ENCODE data around the gene NPHP4. TPM values are rescaled to one million over a fixed set of nuclear protein-coding genes. Genes with fewer than 3 reads are reported as not detected.

NPHP4 gene
- total RNA-seq, 2 experiments from 2014 or later: 18.1 to 19.1 TPM

DNA sequence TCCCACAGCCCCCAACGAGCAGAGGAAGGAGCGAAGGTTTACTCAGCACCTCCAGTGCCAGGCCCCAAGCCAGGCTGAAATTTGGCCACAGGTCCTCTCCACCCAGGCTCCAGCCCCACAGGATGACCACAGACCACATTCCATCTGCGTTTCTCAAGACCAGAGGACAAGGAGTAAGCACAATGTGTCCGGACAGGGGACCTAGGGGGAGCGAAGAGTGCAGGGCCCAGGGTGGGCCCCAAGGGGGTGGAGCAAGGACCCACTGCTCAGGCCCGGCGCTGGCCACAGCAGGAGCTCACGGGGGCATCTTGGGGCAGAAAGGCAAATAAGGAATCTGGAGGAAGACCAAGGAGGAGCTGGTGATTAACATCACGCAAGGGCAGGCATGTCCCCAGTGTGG, 100.5 kb downstream of the NPHP4 start:
- no peak for DNase-seq
- CTCF ChIA-PET: no interaction called here
- Mint-ChIP-seq H3K36me3 (ENCODE audit: low read depth) (peaks cover 6% of the 10 kb centered on the region), H3K4me1 (no peaks in the 10 kb centered on the region), H3K4me3 (no peak overlapping the region), H3K27me3 (no peaks in the 10 kb centered on the region), H3K27ac (no peak overlapping the region), H3K9me3 (no peaks in the 10 kb centered on the region)
- POLR2A ChIA-PET: no interaction called here

DNA sequence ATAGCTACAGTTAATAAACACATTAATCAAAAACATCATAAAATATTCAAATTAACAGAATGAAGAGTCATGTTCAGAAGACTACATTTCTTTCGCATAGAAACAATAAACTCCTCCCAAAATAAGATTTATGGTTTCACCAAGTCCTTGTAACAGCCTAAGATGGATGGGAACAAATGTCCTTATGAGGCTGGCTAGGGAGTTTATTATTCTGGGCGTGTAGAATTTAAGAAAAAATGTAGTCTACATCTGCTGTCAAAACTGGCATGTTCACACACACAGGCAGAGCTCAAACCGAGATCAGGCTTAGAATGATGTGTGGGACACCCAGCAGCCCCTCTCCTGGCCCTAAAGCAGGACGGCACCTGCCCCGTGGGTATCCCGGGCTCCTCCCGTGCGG, 101.1 kb downstream of the NPHP4 start:
- DNase-seq: no peak
- H3K36me3 Mint-ChIP-seq (ENCODE audit: low read depth): peaks cover 6% of the 10 kb centered on the region
- H3K9me3 Mint-ChIP-seq: no peaks in the 10 kb centered on the region
- no peaks in the 10 kb centered on the region for H3K4me1 Mint-ChIP-seq
- CTCF ChIA-PET: no interaction called here
- H3K27ac Mint-ChIP-seq: no peak overlapping the region
- no peak overlapping the region for H3K4me3 Mint-ChIP-seq
- no peaks in the 10 kb centered on the region for H3K27me3 Mint-ChIP-seq
- POLR2A ChIA-PET: no interaction called here

GRCh38 chr1:5890346-5891106, 101.7 kb downstream of the NPHP4 start:
- no peak overlapping the region for H3K27ac Mint-ChIP-seq
- DNase-seq: no peak
- H3K4me3 Mint-ChIP-seq: no peak overlapping the region
- CTCF ChIA-PET: no interaction called here
- no peaks in the 10 kb centered on the region for H3K9me3 Mint-ChIP-seq
- H3K4me1 Mint-ChIP-seq: no peaks in the 10 kb centered on the region
- no peaks in the 10 kb centered on the region for H3K27me3 Mint-ChIP-seq
- peaks cover 6% of the 10 kb centered on the region for H3K36me3 Mint-ChIP-seq (ENCODE audit: low read depth)
- POLR2A ChIA-PET: no interaction called here

DNA sequence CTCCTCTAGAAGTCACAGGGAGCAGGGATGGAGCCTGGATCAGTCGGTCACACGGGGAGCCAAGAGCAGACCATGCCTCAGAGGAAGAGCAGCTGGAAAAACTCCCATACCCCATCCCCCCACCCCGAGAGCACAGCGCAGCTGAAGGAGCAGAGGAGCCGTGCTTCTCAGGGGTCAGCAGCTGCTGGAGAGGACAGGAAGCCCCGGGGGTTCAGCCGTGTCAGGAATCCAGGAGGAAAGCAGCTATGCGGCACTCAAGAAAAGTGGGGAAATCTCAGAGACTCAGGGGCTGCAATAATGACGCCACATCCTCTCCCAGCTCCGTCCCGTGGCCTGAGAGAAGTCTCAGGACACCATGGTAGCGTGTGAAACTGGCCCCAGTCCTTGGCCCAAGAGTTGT, 102.3 kb downstream of the NPHP4 start:
- Mint-ChIP-seq H3K4me3 (no peak overlapping the region), H3K27me3 (no peaks in the 10 kb centered on the region), H3K36me3 (ENCODE audit: low read depth) (peaks cover 5% of the 10 kb centered on the region), H3K4me1 (no peaks in the 10 kb centered on the region), H3K9me3 (no peaks in the 10 kb centered on the region), H3K27ac (no peak overlapping the region)
- CTCF ChIA-PET: no interaction called here
- POLR2A ChIA-PET: no interaction called here
- DNase-seq: no peak

- Mint-ChIP-seq H3K4me3 (no peak overlapping the region), H3K4me1 (no peaks in the 10 kb centered on the region), H3K27me3 (no peaks in the 10 kb centered on the region), H3K36me3 (ENCODE audit: low read depth) (peaks cover under 1% of the 10 kb centered on the region), H3K27ac (no peak overlapping the region), H3K9me3 (no peaks in the 10 kb centered on the region)
- CTCF ChIA-PET: no interaction called here
- DNase-seq: no peak
- POLR2A ChIA-PET: no interaction called here
Measured at GRCh38 chr1:5889462-5889861, 102.8 kb downstream of the NPHP4 start.

DNA sequence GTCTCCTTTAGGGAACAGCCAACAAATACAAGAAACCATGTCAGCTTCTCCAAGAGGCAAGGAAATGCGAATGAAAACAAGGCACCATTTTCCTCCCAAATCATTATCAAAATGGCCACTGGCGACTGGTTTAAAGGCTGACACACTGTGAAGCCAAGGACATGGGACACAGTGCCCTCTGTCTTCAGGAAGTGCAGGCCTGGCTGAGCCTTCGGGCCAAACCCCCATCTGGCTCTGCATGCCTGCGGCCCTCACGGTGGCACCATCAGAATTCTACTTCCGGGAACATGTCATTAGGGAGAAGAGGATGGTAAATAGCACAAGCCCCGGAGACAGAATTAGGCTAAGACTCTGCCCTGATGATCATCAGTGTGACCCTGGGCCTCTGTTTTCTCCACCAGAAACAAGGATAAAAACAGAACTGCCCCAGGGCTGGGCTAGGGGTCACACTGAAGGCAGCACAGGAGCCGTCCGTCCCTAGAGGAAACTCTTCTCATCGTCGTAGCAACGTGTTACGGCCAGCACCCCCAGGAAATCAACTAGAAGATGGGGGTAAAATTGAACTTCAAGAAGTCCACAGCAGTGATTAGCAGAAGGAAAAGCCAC, 103.5 kb downstream of the NPHP4 start:
- CTCF ChIA-PET: no interaction called here

DNA sequence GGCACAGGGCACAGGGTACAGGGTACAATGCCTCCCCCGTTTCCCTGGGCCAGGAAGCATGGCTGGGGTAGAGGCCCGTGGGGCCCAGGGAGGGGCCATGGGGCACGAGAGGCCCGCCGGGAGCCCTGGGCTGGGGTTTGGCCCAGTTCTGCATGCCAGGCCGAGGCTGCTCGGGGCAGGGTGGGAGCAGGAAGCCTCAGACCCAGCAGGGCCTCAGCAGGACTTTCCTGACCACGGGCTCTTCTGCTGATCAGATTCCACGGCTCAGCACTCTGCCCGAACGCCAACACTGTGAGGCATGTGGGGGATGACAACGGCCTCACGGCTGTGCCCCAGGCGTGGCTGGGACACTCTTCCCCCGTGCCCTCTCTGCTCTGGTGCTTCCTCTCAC, 104.3 kb downstream of the NPHP4 start:
- no peak for DNase-seq
- POLR2A ChIA-PET: no interaction called here
- H3K27ac Mint-ChIP-seq: no peak overlapping the region
- H3K4me1 Mint-ChIP-seq: no peaks in the 10 kb centered on the region
- CTCF ChIA-PET: no interaction called here
- no peaks in the 10 kb centered on the region for H3K36me3 Mint-ChIP-seq (ENCODE audit: low read depth)
- no peak overlapping the region for H3K4me3 Mint-ChIP-seq
- H3K27me3 Mint-ChIP-seq: no peaks in the 10 kb centered on the region
- H3K9me3 Mint-ChIP-seq: no peaks in the 10 kb centered on the region

More for the DNA sequence above, 103.5 kb downstream of the NPHP4 start:
- no peak overlapping the region for H3K27ac Mint-ChIP-seq
- H3K27me3 Mint-ChIP-seq: no peaks in the 10 kb centered on the region
- no peak for DNase-seq
- H3K9me3 Mint-ChIP-seq: no peaks in the 10 kb centered on the region
- H3K4me3 Mint-ChIP-seq: no peak overlapping the region
- POLR2A ChIA-PET: no interaction called here
- no peaks in the 10 kb centered on the region for H3K4me1 Mint-ChIP-seq
- no peaks in the 10 kb centered on the region for H3K36me3 Mint-ChIP-seq (ENCODE audit: low read depth)

- H3K27me3 Mint-ChIP-seq: no peaks in the 10 kb centered on the region
- CTCF ChIA-PET: no interaction called here
- peaks cover 5% of the 10 kb centered on the region for H3K36me3 Mint-ChIP-seq (ENCODE audit: low read depth)
- H3K4me1 Mint-ChIP-seq: no peaks in the 10 kb centered on the region
- POLR2A ChIA-PET: no interaction called here
- H3K27ac Mint-ChIP-seq: no peak overlapping the region
- no peak for DNase-seq
- no peak overlapping the region for H3K4me3 Mint-ChIP-seq
- H3K9me3 Mint-ChIP-seq: no peaks in the 10 kb centered on the region
Measured at GRCh38 chr1:5887349-5887970, 104.8 kb downstream of the NPHP4 start.

GRCh38 chr1:5886541-5887348, 105.5 kb downstream of the NPHP4 start:
- peaks cover 8% of the 10 kb centered on the region for H3K36me3 Mint-ChIP-seq (ENCODE audit: low read depth)
- H3K4me1 Mint-ChIP-seq: no peaks in the 10 kb centered on the region
- ChIA-PET POLR2A (no interaction called here), CTCF (no interaction called here)
- H3K27ac Mint-ChIP-seq: no peak overlapping the region
- no peaks in the 10 kb centered on the region for H3K27me3 Mint-ChIP-seq
- H3K4me3 Mint-ChIP-seq: no peak overlapping the region
- DNase-seq: no peak
- H3K9me3 Mint-ChIP-seq: no peaks in the 10 kb centered on the region

GRCh38 chr1:5886140-5886483, 106.1 kb downstream of the NPHP4 start:
- ChIA-PET CTCF (no interaction called here), POLR2A (no interaction called here)
- Mint-ChIP-seq H3K9me3 (no peaks in the 10 kb centered on the region), H3K36me3 (ENCODE audit: low read depth) (peaks cover 14% of the 10 kb centered on the region), H3K27ac (no peak overlapping the region), H3K4me3 (no peak overlapping the region), H3K27me3 (no peaks in the 10 kb centered on the region), H3K4me1 (no peaks in the 10 kb centered on the region)
- DNase-seq: no peak

DNA sequence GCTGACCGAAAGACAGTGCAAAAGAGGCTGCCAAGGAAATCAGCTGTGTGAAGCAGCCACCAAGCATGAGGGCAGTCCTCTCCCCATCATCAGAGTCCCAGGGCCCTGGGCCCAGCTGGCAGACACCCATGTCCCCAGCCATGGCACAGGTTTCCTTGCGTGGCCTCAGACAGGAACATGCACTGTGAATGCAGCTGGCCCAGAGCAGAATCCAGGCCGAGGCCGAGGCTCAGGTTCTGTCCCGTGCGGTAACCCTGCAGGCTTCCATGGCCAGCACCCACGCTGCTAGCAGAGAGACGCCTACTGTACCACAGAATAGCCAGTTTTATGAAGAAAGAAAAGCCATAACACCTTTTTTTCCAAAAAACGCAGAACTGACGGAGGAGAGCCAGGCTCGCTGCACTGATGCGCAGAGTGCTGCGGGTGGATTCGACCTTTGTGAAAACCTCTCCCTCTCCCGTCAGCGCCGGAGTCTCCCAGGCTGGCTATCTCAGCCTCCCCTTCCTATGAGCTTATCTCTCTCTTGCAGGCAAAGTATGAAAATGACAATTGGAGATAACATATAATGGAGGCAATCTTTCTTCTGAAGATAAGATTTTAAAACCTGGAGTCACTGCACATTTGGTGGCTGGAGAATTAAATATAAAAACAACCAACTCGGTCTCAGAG, 106.6 kb downstream of the NPHP4 start:
- Mint-ChIP-seq H3K36me3 (ENCODE audit: low read depth) (peaks cover 16% of the 10 kb centered on the region), H3K27me3 (no peaks in the 10 kb centered on the region), H3K27ac (no peak overlapping the region), H3K4me1 (no peaks in the 10 kb centered on the region), H3K4me3 (no peak overlapping the region), H3K9me3 (no peaks in the 10 kb centered on the region)
- ChIA-PET POLR2A (no interaction called here), CTCF (no interaction called here)
- DNase-seq: no peak

- Mint-ChIP-seq H3K27me3 (no peaks in the 10 kb centered on the region), H3K27ac (no peak overlapping the region), H3K4me3 (no peak overlapping the region), H3K9me3 (no peaks in the 10 kb centered on the region), H3K36me3 (ENCODE audit: low read depth) (peaks cover 26% of the 10 kb centered on the region), H3K4me1 (no peaks in the 10 kb centered on the region)
- CTCF ChIA-PET: no interaction called here
- no peak for DNase-seq
- POLR2A ChIA-PET: no interaction called here
Measured at GRCh38 chr1:5884110-5884509, 108.1 kb downstream of the NPHP4 start.

Measured in activated CD4-positive, alpha-beta memory T cell treated with anti-CD3 and anti-CD28 coated beads, Interleukin-2, amount 10 ng/mL, durations not matched to agents 7 days and 5 days (primary cell).